IMR-90 (cell line): ENCODE results near the gene MZT2A. TPM values are rescaled to one million over a fixed set of nuclear protein-coding genes. Genes with fewer than 3 reads are reported as not detected.
A peak's percentile ranks its signal among the peaks of the same experiment; 100 is the strongest.

ENCODE experiments used
- ATAC-seq: fragments of 200-7000 bp; cut with Tn5 transposase; 2 replicates; pipeline ENCODE4 v1.9.1; 2020; ENCODE audit warnings: low read depth, mild to moderate bottlenecking, moderate library complexity
- BruUV-seq: library from RNA; stranded (reverse); fragments of 400-500 nt; replicated peaks from 2 replicates; lab custom pipeline; 2021; lab: Mats Ljungman, UMichigan
- CTCF ChIA-PET: fragments of 300-600 bp; formaldehyde crosslinking; extraction: SDS; loops from one replicate; lab custom pipeline; 2021; ENCODE audit warnings: antibody characterized with exemption; lab: Yijun Ruan, JAX
- POLR2A ChIA-PET: fragments of 300-600 bp; sonication (Branson Sonifier 250); formaldehyde crosslinking; loops from one replicate; lab custom pipeline; 2022; ENCODE audit warnings: antibody characterized with exemption; ENCODE audit not compliant: unreplicated experiment; lab: Charles Lee
- DNase-seq: peaks from one replicate; pipeline ENCODE4 v3.0.0; 2013
- H2AFZ ChIP-seq: replicated peaks from 2 replicates; pipeline ENCODE3; 2013; ENCODE audit warnings: low read length, mild to moderate bottlenecking; ENCODE audit not compliant: poor library complexity
- H2AK5ac ChIP-seq: 2 replicates; pipeline ENCODE4 v1.6.1; 2013; ENCODE audit warnings: low read depth, low read length, inconsistent platforms
- H2AK9ac ChIP-seq: replicated peaks from 2 replicates; pipeline ENCODE3; 2013; ENCODE audit warnings: mild to moderate bottlenecking, low read depth, low read length, moderate library complexity; ENCODE audit not compliant: poor library complexity
- H2BK120ac ChIP-seq: 2 replicates; pipeline ENCODE4 v1.6.1; 2013; ENCODE audit warnings: low read depth, low read length, inconsistent platforms
- H2BK15ac ChIP-seq: 3 replicates; pipeline ENCODE4 v1.6.1; 2013; ENCODE audit warnings: low read depth, low read length, inconsistent platforms
- H2BK20ac ChIP-seq: 2 replicates; pipeline ENCODE4 v1.6.1; 2013; ENCODE audit warnings: low read depth, mild to moderate bottlenecking, inconsistent platforms, low read length, moderate library complexity
- H2BK5ac ChIP-seq: 2 replicates; pipeline ENCODE4 v1.6.1; 2013; ENCODE audit warnings: mild to moderate bottlenecking, low read depth, low read length, inconsistent platforms; ENCODE audit not compliant: poor library complexity, severe bottlenecking
- H3K14ac ChIP-seq: replicated peaks from 2 replicates; pipeline ENCODE4 v1.6.1; 2013; ENCODE audit warnings: low read depth, low read length, inconsistent platforms
- H3K18ac ChIP-seq: 2 replicates; pipeline ENCODE4 v1.6.1; 2013; ENCODE audit warnings: low read depth, low read length, control low read depth
- H3K23ac ChIP-seq: 2 replicates; pipeline ENCODE4 v1.6.1; 2013; ENCODE audit warnings: low read depth, low read length, inconsistent platforms
- H3K27ac ChIP-seq: 2 replicates; pipeline ENCODE4 v1.5.1; 2013; ENCODE audit warnings: mild to moderate bottlenecking, control low read depth, low read length; ENCODE audit not compliant: insufficient read depth
- H3K27me3 ChIP-seq: 2 replicates; pipeline ENCODE4 v1.6.1; 2013; ENCODE audit warnings: low read length; ENCODE audit not compliant: control insufficient read depth, insufficient read depth
- H3K36me3 ChIP-seq: 2 replicates; pipeline ENCODE4 v1.6.1; 2013; ENCODE audit warnings: low read length, mixed read lengths; ENCODE audit not compliant: control insufficient read depth, insufficient read depth
- H3K4ac ChIP-seq: 2 replicates; pipeline ENCODE4 v1.6.1; 2013; ENCODE audit warnings: low read depth, low read length, inconsistent platforms
- H3K4me1 ChIP-seq: 2 replicates; pipeline ENCODE4 v1.6.1; 2013; ENCODE audit warnings: low read length, mixed read lengths; ENCODE audit not compliant: control insufficient read depth, insufficient read depth
- H3K4me2 ChIP-seq: 2 replicates; pipeline ENCODE4 v1.6.1; 2013; ENCODE audit warnings: low read depth, mild to moderate bottlenecking, control low read depth, low read length, moderate library complexity
- H3K4me3 ChIP-seq: 2 replicates; pipeline ENCODE4 v1.5.1; 2013; ENCODE audit warnings: low read depth, mild to moderate bottlenecking, control low read depth, low read length, moderate library complexity; ENCODE audit not compliant: insufficient read depth
- H3K56ac ChIP-seq: 2 replicates; pipeline ENCODE4 v1.6.1; 2013; ENCODE audit warnings: low read length, inconsistent platforms; ENCODE audit not compliant: insufficient read depth; ENCODE audit errors: extremely low read depth
- H3K79me1 ChIP-seq, 2 experiments: 2 replicates each; pipeline ENCODE4 v1.6.1; 2013; ENCODE audit warnings: low read length in 2 of 2, inconsistent platforms in 1 of 2, low read depth in 1 of 2
- H3K9ac ChIP-seq: 2 replicates; pipeline ENCODE4 v1.6.1; 2013; ENCODE audit warnings: low read depth, low read length, control low read depth
- H3K9me1 ChIP-seq: 2 replicates; pipeline ENCODE4 v1.6.1; 2013; ENCODE audit warnings: low read length, inconsistent platforms; ENCODE audit not compliant: insufficient read depth
- H3K9me3 ChIP-seq: 2 replicates; pipeline ENCODE4 v1.6.1; 2013; ENCODE audit warnings: low read length; ENCODE audit not compliant: control insufficient read depth, insufficient read depth
- H4K20me1 ChIP-seq: 2 replicates; pipeline ENCODE4 v1.6.1; 2013; ENCODE audit warnings: low read length, inconsistent platforms; ENCODE audit not compliant: insufficient read depth
- H4K5ac ChIP-seq: 2 replicates; pipeline ENCODE4 v1.6.1; 2013; ENCODE audit warnings: mild to moderate bottlenecking, low read depth, low read length, control low read depth
- H4K8ac ChIP-seq, 2 experiments: 2 replicates each; pipeline ENCODE4 v1.6.1; 2013; ENCODE audit warnings: low read depth in 2 of 2, low read length in 2 of 2, control low read depth in 1 of 2, inconsistent platforms in 1 of 2
- H4K91ac ChIP-seq: 2 replicates; pipeline ENCODE4 v1.6.1; 2013; ENCODE audit warnings: low read depth, low read length, inconsistent platforms; ENCODE audit not compliant: insufficient read depth
- BHLHE40 ChIP-seq: fragments of 150-350 bp; IDR thresholded peaks from 2 replicates; pipeline ENCODE4 v1.6.1; 2016; ENCODE audit warnings: mild to moderate bottlenecking, low read depth, low read length
- CEBPB ChIP-seq: IDR thresholded peaks from 2 replicates; pipeline ENCODE4 v1.6.1; 2012; ENCODE audit warnings: low read depth, low read length, improper control_type of control experiment
- CHD1 ChIP-seq: IDR thresholded peaks from 2 replicates; pipeline ENCODE4 v1.6.1; 2012; ENCODE audit warnings: low read depth, low read length, improper control_type of control experiment
- ELK1 ChIP-seq: fragments of 150-350 bp; IDR thresholded peaks from 2 replicates; pipeline ENCODE4 v1.6.1; 2016; ENCODE audit warnings: low read depth, mild to moderate bottlenecking, low read length, moderate library complexity, borderline replicate concordance
- FOS ChIP-seq: fragments of 150-350 bp; IDR thresholded peaks from 2 replicates; pipeline ENCODE4 v1.6.1; 2016; ENCODE audit warnings: low read depth, low read length
- MAFK ChIP-seq: IDR thresholded peaks from 2 replicates; pipeline ENCODE4 v1.6.1; 2012; ENCODE audit warnings: low read depth, low read length, improper control_type of control experiment
- MAZ ChIP-seq: IDR thresholded peaks from 2 replicates; pipeline ENCODE4 v1.6.1; 2012; ENCODE audit warnings: low read depth, mild to moderate bottlenecking, low read length, improper control_type of control experiment, moderate library complexity, borderline replicate concordance
- MXI1 ChIP-seq: IDR thresholded peaks from 2 replicates; pipeline ENCODE4 v1.6.1; 2012; ENCODE audit warnings: low read depth, mild to moderate bottlenecking, low read length, moderate library complexity, borderline replicate concordance
- NFE2L2 ChIP-seq: fragments of 150-350 bp; IDR thresholded peaks from 2 replicates; pipeline ENCODE4 v1.6.1; 2016; ENCODE audit warnings: low read depth, mild to moderate bottlenecking, low read length
- POLR2A ChIP-seq: IDR thresholded peaks from 2 replicates; pipeline ENCODE4 v1.6.1; 2012; ENCODE audit warnings: mild to moderate bottlenecking, low read depth, low read length
- RAD21 ChIP-seq: IDR thresholded peaks from 2 replicates; pipeline ENCODE4 v1.6.1; 2012; ENCODE audit warnings: low read length, improper control_type of control experiment
- RFX5 ChIP-seq: IDR thresholded peaks from 2 replicates; pipeline ENCODE4 v1.8.0; 2012; ENCODE audit warnings: low read depth, mild to moderate bottlenecking, low read length, moderate library complexity
- SMC3 ChIP-seq: fragments of 150-350 bp; IDR thresholded peaks from 2 replicates; pipeline ENCODE4 v1.6.1; 2016; ENCODE audit warnings: low read depth, mild to moderate bottlenecking, antibody characterized with exemption, low read length, moderate library complexity
- USF2 ChIP-seq: fragments of 150-350 bp; IDR thresholded peaks from 2 replicates; pipeline ENCODE4 v1.6.1; 2017; ENCODE audit warnings: mild to moderate bottlenecking, antibody characterized with exemption, low read length, low read depth
- WGBS, 2 experiments: methylation state at CpG; one replicate each; pipeline versions ENCODE4 v1.1.5 to v1.1.7; 2013; ENCODE audit warnings: missing lambda C conversion rate in 2 of 2; ENCODE audit not compliant: insufficient read length in 1 of 2; ENCODE audit errors: extremely low coverage in 2 of 2; 5-methylcytosine and 5-hydroxymethylcytosine counted together
- dilution Hi-C: fragments of 300-500 bp; cut with HindIII; formaldehyde crosslinking; loops from one replicate; pipeline ENCODE4 v1.14.3; 2018; ENCODE audit warnings: low sequenced_read_pairs; ENCODE audit not compliant: unreplicated experiment
- in situ Hi-C: fragments of 300-500 bp; cut with MboI; formaldehyde crosslinking; loops from 3 replicates; pipeline ENCODE4 v1.14.3; 2019; ENCODE audit warnings: low sequenced_read_pairs, inconsistent platforms, mixed read lengths
- intact Hi-C: fragments of 100-400 bp; cut with micrococcal nuclease; formaldehyde crosslinking; loops from 2 replicates; pipeline ENCODE4 v1.10.0; 2022
- polyA plus RNA-seq, 3 experiments: library from polyadenylated mRNA; depleted of rRNA; stranded (reverse); fragments of >200 nt; gene quantifications; 2 replicates each; pipeline ENCODE4 v1.2.3, GENCODE V29; 2012; ENCODE audit warnings: low replicate concordance in 1 of 3
- total RNA-seq: library from RNA; depleted of rRNA; stranded (reverse); fragments of >200 nt; gene quantifications from 2 replicates; pipeline ENCODE4 v1.2.3, GENCODE V29; 2012

MZT2A gene
- total and polyA plus RNA-seq, 2 of the 4 experiments (the other 2 are of a cell fraction) = 23.1 to 82.3 TPM

- intact Hi-C loops (loop anchor here (1.0 to 5.0 kb wide), 3 partner anchors 189 to 339 kb away; no protein-coding TSS in a partner anchor), in situ Hi-C loops (no loop called here), dilution Hi-C loops (no loop called here)
- ATAC-seq (peak; percentile 35), DNase-seq (no peak)
- Histone ChIP-seq H3K79me1 (peaks cover 5 to 62% of the 10 kb centered on the region in 2 experiments), H3K4me2 (peak overlapping the region; percentile 89), H3K18ac (no peak overlapping the region), H3K4me1 (peaks cover 3% of the 10 kb centered on the region), H3K4me3 (peak overlapping the region; percentile 76), H3K14ac (peak overlapping the region; percentile 87), H2AK5ac (peak overlapping the region; percentile 92), H2BK20ac (no peak overlapping the region), H3K9me1 (0 out of 2 replicates have a peak, but pooled peaks cover 5% of the 10 kb centered on the region), H3K56ac (peak overlapping the region; percentile 52), H2BK120ac (peak overlapping the region; percentile 47; the same call in 1 of the 2 replicates), H2AK9ac (peak overlapping the region; percentile 94), H2AFZ (peak overlapping the region; percentile 100), H2BK5ac (peak overlapping the region; percentile 51), H4K5ac (peak overlapping the region; percentile 56), H3K36me3 (peaks cover 3% of the 10 kb centered on the region), H3K4ac (peak overlapping the region; percentile 90), H4K8ac (peak overlapping the region; percentile 75 to 86), H3K9me3 (no peaks in the 10 kb centered on the region), H3K9ac (peak overlapping the region; percentile 85), H2BK15ac (no peak overlapping the region), H3K23ac (peak overlapping the region; percentile 75; the same call in 1 of the 2 replicates), H4K20me1 (peaks cover 3% of the 10 kb centered on the region), H3K27ac (peak overlapping the region; percentile 74), H3K27me3 (no peaks in the 10 kb centered on the region), H4K91ac (peak overlapping the region; percentile 93)
- ChIA-PET POLR2A (no interaction called here), CTCF (interaction anchor here (0.6 kb wide), 5 partner anchors 80 to 313 kb away, joined by 3 to 4 read pairs (median 3); no protein-coding TSS in a partner anchor)
- BruUV-seq = no TSS peak
- 0% methylated on average over 7 of the region's 40 CpGs; no CpG with 5 or more reads in 1 of the 2 experiments for WGBS, 2 experiments
- TF ChIP-seq MAFK (no peak), SMC3 (no peak), ELK1 (no peak), MAZ (no peak), CHD1 (no peak), CEBPB (no peak), MXI1 (no peak), BHLHE40 (no peak), RAD21 (no peak), RFX5 (no peak), POLR2A (no peak), USF2 (no peak), NFE2L2 (no peak), FOS (no peak)
Observed at GRCh38 chr2:131493199-131493968, 1.2 kb upstream of the MZT2A start.
